H1 (cell line): ENCODE measurements around the gene CFAP210. TPM values are rescaled to one million over a fixed set of nuclear protein-coding genes. Genes with fewer than 3 reads are reported as not detected.

ENCODE experiments used
- CTCF ChIA-PET: fragments of 300-600 bp; sonication (Branson Sonifier 250); formaldehyde crosslinking; loops from one replicate; lab custom pipeline; 2021; ENCODE audit not compliant: partially characterized antibody; lab: Charles Lee
- POLR2A ChIA-PET: fragments of 300-600 bp; sonication (Branson Sonifier 250); formaldehyde crosslinking; loops from one replicate; lab custom pipeline; 2021; ENCODE audit warnings: inconsistent platforms; ENCODE audit not compliant: partially characterized antibody; lab: Charles Lee
- DNase-seq, 2 experiments: peaks; one replicate each; pipeline versions ENCODE4 v3.0.0 to v3.0.0-alpha.2; 2010 to 2022; ENCODE audit warnings: low spot score in 2 of 2, low read depth in 1 of 2, mixed read lengths in 1 of 2
- FAIRE-seq: peaks from 2 replicates; lab custom pipeline; 2011; peaks lifted over from hg19 to GRCh38; lab: Jason Lieb, UNC
- H2AFZ ChIP-seq: 2 replicates; pipeline ENCODE4 v1.8.1; 2012; ENCODE audit warnings: low read length, inconsistent platforms
- H2AK5ac ChIP-seq: 2 replicates; pipeline ENCODE4 v1.6.1; 2013; ENCODE audit warnings: low read depth, low read length
- H2BK120ac ChIP-seq: replicated peaks from 2 replicates; pipeline ENCODE3; 2013; ENCODE audit warnings: low read depth, low read length, inconsistent platforms
- H2BK12ac ChIP-seq: 2 replicates; pipeline ENCODE4 v1.6.1; 2013; ENCODE audit warnings: low read depth, low read length
- H2BK15ac ChIP-seq: 2 replicates; pipeline ENCODE4 v1.6.1; 2013; ENCODE audit warnings: low read length
- H2BK20ac ChIP-seq: 2 replicates; pipeline ENCODE4 v1.6.1; 2013; ENCODE audit warnings: low read length
- H2BK5ac ChIP-seq: 2 replicates; pipeline ENCODE4 v1.6.1; 2013; ENCODE audit warnings: low read depth, low read length
- H3K14ac ChIP-seq: 2 replicates; pipeline ENCODE4 v1.6.1; 2013; ENCODE audit warnings: inconsistent platforms; ENCODE audit not compliant: insufficient read length
- H3K18ac ChIP-seq: 2 replicates; pipeline ENCODE4 v1.6.1; 2013; ENCODE audit warnings: low read length; ENCODE audit errors: extremely low read depth
- H3K23ac ChIP-seq: 2 replicates; pipeline ENCODE4 v1.6.1; 2013; ENCODE audit warnings: inconsistent platforms; ENCODE audit not compliant: insufficient read length
- H3K23me2 ChIP-seq: 2 replicates; pipeline ENCODE4 v1.6.1; 2013; ENCODE audit warnings: low read depth, low read length
- H3K27ac ChIP-seq: 2 replicates; pipeline ENCODE4 v1.6.1; 2011; ENCODE audit warnings: low read depth, low read length, inconsistent platforms
- H3K27me3 ChIP-seq, 4 experiments: replicated peaks in 1 of 4; 1 replicate in 1 of 4; 2 replicates in 3 of 4; pipeline versions ENCODE4 v1.6.1 to v1.8.1; 2011 to 2013; ENCODE audit warnings: low read length in 3 of 4, mild to moderate bottlenecking in 3 of 4, inconsistent platforms in 2 of 4, mixed read lengths in 2 of 4, moderate library complexity in 1 of 4; ENCODE audit not compliant: control insufficient read depth in 3 of 4, insufficient read depth in 3 of 4; ENCODE audit errors: extremely low read depth in 1 of 4
- H3K36me3 ChIP-seq, 4 experiments: 2 replicates each; pipeline versions ENCODE4 v1.6.1 to v1.8.1; 2011 to 2013; ENCODE audit warnings: mild to moderate bottlenecking in 4 of 4, low read length in 3 of 4, moderate library complexity in 2 of 4, control low read depth in 1 of 4, inconsistent platforms in 1 of 4; ENCODE audit not compliant: insufficient read depth in 4 of 4, control insufficient read depth in 2 of 4
- H3K4ac ChIP-seq: replicated peaks from 2 replicates; pipeline ENCODE3; 2013; ENCODE audit warnings: low read length, low read depth, mixed read lengths, inconsistent platforms; ENCODE audit not compliant: insufficient read length
- H3K4me1 ChIP-seq, 4 experiments: replicated peaks in 1 of 4; 1 replicate in 1 of 4; 2 replicates in 3 of 4; pipeline versions ENCODE4 v1.6.1 to v1.8.1; 2011 to 2013; ENCODE audit warnings: low read length in 3 of 4, inconsistent platforms in 2 of 4, mixed read lengths in 1 of 4; ENCODE audit not compliant: insufficient read depth in 4 of 4, control insufficient read depth in 3 of 4
- H3K4me2 ChIP-seq, 2 experiments: 2 replicates each; pipeline versions ENCODE4 v1.6.1 to v1.8.1; 2011 to 2013; ENCODE audit warnings: low read depth in 2 of 2, low read length in 2 of 2, control low read depth in 1 of 2, inconsistent platforms in 1 of 2, mild to moderate bottlenecking in 1 of 2; ENCODE audit not compliant: insufficient read depth in 1 of 2
- H3K4me3 ChIP-seq, 4 experiments: fragments of 200-600, 300-600 bp in 1 of 4; sonication (generic), shearing (Covaris generic), sonication (Bioruptor Twin) in 1 of 4; 2 replicates each; pipeline versions ENCODE4 v1.5.1 to v1.8.1; 2011 to 2016; ENCODE audit warnings: low read length in 4 of 4, low read depth in 3 of 4, control low read depth in 2 of 4, inconsistent platforms in 2 of 4, mild to moderate bottlenecking in 2 of 4, mixed read lengths in 1 of 4, moderate library complexity in 1 of 4; ENCODE audit not compliant: insufficient read depth in 2 of 4; ENCODE audit errors: extremely low read depth in 1 of 4
- H3K56ac ChIP-seq: replicated peaks from 2 replicates; pipeline ENCODE3; 2013; ENCODE audit warnings: low read depth, mild to moderate bottlenecking, mixed read lengths, low read length, inconsistent platforms; ENCODE audit not compliant: insufficient read length
- H3K79me1 ChIP-seq: 2 replicates; pipeline ENCODE4 v1.6.1; 2013; ENCODE audit warnings: low read depth, low read length, control low read depth
- H3K79me2 ChIP-seq, 2 experiments: 2 replicates each; pipeline versions ENCODE4 v1.6.1 to v1.8.1; 2012 to 2013; ENCODE audit warnings: low read length in 2 of 2, mild to moderate bottlenecking in 2 of 2, inconsistent platforms in 1 of 2; ENCODE audit not compliant: insufficient read depth in 2 of 2, control insufficient read depth in 1 of 2
- H3K9ac ChIP-seq, 4 experiments: replicated peaks in 1 of 4; 1 replicate in 1 of 4; 2 replicates in 3 of 4; pipeline versions ENCODE4 v1.6.1 to v1.8.1; 2011 to 2013; ENCODE audit warnings: low read depth in 3 of 4, low read length in 3 of 4, control low read depth in 2 of 4, mild to moderate bottlenecking in 2 of 4, moderate library complexity in 2 of 4, inconsistent platforms in 1 of 4; ENCODE audit errors: extremely low read depth in 1 of 4
- H3K9me3 ChIP-seq, 2 experiments: 2 replicates each; pipeline versions ENCODE4 v1.6.1 to v1.8.1; 2012 to 2013; ENCODE audit warnings: mild to moderate bottlenecking in 2 of 2, moderate library complexity in 2 of 2, control low read depth in 1 of 2, inconsistent platforms in 1 of 2, low read depth in 1 of 2, low read length in 1 of 2, mixed read lengths in 1 of 2; ENCODE audit not compliant: insufficient read depth in 2 of 2
- H4K20me1 ChIP-seq, 2 experiments: replicated peaks in 1 of 2; 2 replicates each; pipeline versions ENCODE3 to v1.8.1; 2011 to 2013; ENCODE audit warnings: inconsistent platforms in 2 of 2, low read length in 2 of 2, mild to moderate bottlenecking in 1 of 2; ENCODE audit not compliant: insufficient read depth in 2 of 2, control insufficient read depth in 1 of 2
- H4K5ac ChIP-seq: 2 replicates; pipeline ENCODE4 v1.6.1; 2013; ENCODE audit warnings: low read length, low read depth, mixed read lengths, inconsistent platforms; ENCODE audit not compliant: insufficient read length
- H4K8ac ChIP-seq: 2 replicates; pipeline ENCODE4 v1.8.0; 2013; ENCODE audit warnings: mild to moderate bottlenecking, moderate library complexity, low read length, inconsistent platforms; ENCODE audit not compliant: insufficient read depth; ENCODE audit errors: extremely low read depth
- H4K91ac ChIP-seq: replicated peaks from 2 replicates; pipeline ENCODE3; 2013; ENCODE audit warnings: low read length, mixed read lengths, inconsistent platforms; ENCODE audit not compliant: insufficient read length
- BCL11A ChIP-seq, 2 experiments: IDR thresholded peaks; one replicate each; pipeline ENCODE4 v1.6.1; 2011; ENCODE audit warnings: low read depth in 2 of 2, low read length in 2 of 2, mild to moderate bottlenecking in 2 of 2
- CHD1 ChIP-seq: IDR thresholded peaks from 2 replicates; pipeline ENCODE4 v1.6.1; 2012; ENCODE audit warnings: low read depth, low read length, improper control_type of control experiment
- E2F6 ChIP-seq: IDR thresholded peaks from 2 replicates; pipeline ENCODE4 v1.6.1; 2012; ENCODE audit warnings: inconsistent platforms
- EP300 ChIP-seq, 2 experiments: IDR thresholded peaks; 1 replicate in 1 of 2; 2 replicates in 1 of 2; pipeline ENCODE4 v1.6.1; 2011 to 2012; ENCODE audit warnings: low read depth in 2 of 2, low read length in 2 of 2, mild to moderate bottlenecking in 2 of 2, borderline replicate concordance in 1 of 2, inconsistent platforms in 1 of 2, moderate library complexity in 1 of 2
- EZH2 ChIP-seq: fragments of 200-600 bp; sonication (generic); IDR thresholded peaks from 2 replicates; pipeline ENCODE4 v1.7.1; 2012; ENCODE audit warnings: low read depth, mild to moderate bottlenecking, moderate library complexity, low read length, inconsistent platforms; ENCODE audit not compliant: severe bottlenecking
- HDAC2 ChIP-seq, 2 experiments: fragments of 300-600 bp in 1 of 2; sonication (generic) in 1 of 2; IDR thresholded peaks; 2 replicates each; pipeline ENCODE4 v1.6.1; 2011 to 2012; ENCODE audit warnings: low read depth in 2 of 2, low read length in 2 of 2, mild to moderate bottlenecking in 2 of 2, moderate library complexity in 2 of 2, borderline replicate concordance in 1 of 2, inconsistent platforms in 1 of 2
- NANOG ChIP-seq: IDR thresholded peaks from 2 replicates; pipeline ENCODE4 v1.6.1; 2011; ENCODE audit warnings: low read length, low read depth, mild to moderate bottlenecking, inconsistent platforms; ENCODE audit not compliant: insufficient read depth, poor library complexity, severe bottlenecking
- NRF1 ChIP-seq: IDR thresholded peaks from 2 replicates; pipeline ENCODE4 v1.6.1; 2011; ENCODE audit warnings: mild to moderate bottlenecking, low read depth, low read length, improper control_type of control experiment
- POLR2AphosphoS5 ChIP-seq: IDR thresholded peaks from 2 replicates; pipeline ENCODE4 v1.6.1; 2011; ENCODE audit warnings: low read depth, low read length
- RNF2 ChIP-seq: fragments of 200-900, 300-1000 bp; sonication (generic); IDR thresholded peaks from 2 replicates; pipeline ENCODE4 v1.7.1; 2016; ENCODE audit warnings: borderline replicate concordance, low read depth, mild to moderate bottlenecking, antibody characterized with exemption, low read length; ENCODE audit not compliant: poor library complexity, severe bottlenecking; ENCODE audit errors: missing control alignments
- SP2 ChIP-seq: IDR thresholded peaks from 2 replicates; pipeline ENCODE4 v1.6.1; 2012; ENCODE audit warnings: mild to moderate bottlenecking, low read length, inconsistent platforms
- TAF7 ChIP-seq: optimal IDR thresholded peaks from 2 replicates; pipeline ENCODE3; 2011; ENCODE audit warnings: low read depth, mild to moderate bottlenecking, inconsistent platforms, low read length, moderate library complexity, borderline replicate concordance
- WGBS, 2 experiments: shearing (Covaris generic) in 1 of 2; methylation state at CpG; one replicate each; pipeline versions ENCODE4 v1.1.6 to v1.1.7; 2013 to 2015; ENCODE audit warnings: low lambda C conversion rate in 2 of 2, mixed read lengths in 2 of 2, inconsistent platforms in 1 of 2, low coverage in 1 of 2, missing lambda C conversion rate in 1 of 2; ENCODE audit not compliant: insufficient replicate concordance in 2 of 2, insufficient coverage in 1 of 2, insufficient read length in 1 of 2; ENCODE audit errors: extremely low coverage in 1 of 2, missing lambda C conversion rate in 1 of 2; 5-methylcytosine and 5-hydroxymethylcytosine counted together
- polyA plus RNA-seq, 7 experiments: library from polyadenylated mRNA; depleted of rRNA in 3 of 7; stranded (reverse) in 5 of 7; unstranded in 2 of 7; fragments of >200 nt in 5 of 7; fragments of 200-250 nt in 2 of 7; gene quantifications; 1 replicate in 5 of 7; 2 replicates in 1 of 7; 4 replicates in 1 of 7; pipeline versions ENCODE4 v1.2.1 to v1.2.3, GENCODE V29; 2011 to 2013; ENCODE audit warnings: missing spikeins in 2 of 7, mixed read lengths in 2 of 7
- total RNA-seq: library from RNA; stranded (reverse); fragmentation: NEBNext Ultra II Directional; extraction: Animal tissue kit (Norgen Biotek cat#: 25700); gene quantifications from 2 replicates; pipeline ENCODE4 v1.2.1, GENCODE V29; 2021

Gene CFAP210
- total and polyA plus RNA-seq, 2 of the 8 experiments (the other 6 are each of a cell fraction or from before 2014, with no cell fraction given), result 0.06 to 0.37 TPM

- Histone ChIP-seq H3K4me1 (no peaks in the 10 kb centered on the region), H2AFZ (no peak overlapping the region), H3K36me3 (peaks cover 0 to 13% (median 0%) of the 10 kb centered on the region in 4 experiments; a peak in 3 of 8 replicates), H4K5ac (no peak overlapping the region), H2BK15ac (no peak overlapping the region), H4K8ac (no peak overlapping the region), H3K4ac (no peak overlapping the region), H3K27me3 (no peaks in the 10 kb centered on the region), H4K20me1 (no peaks in the 10 kb centered on the region), H3K79me2 (no peaks in the 10 kb centered on the region), H3K9ac (no peak overlapping the region), H3K23me2 (no peaks in the 10 kb centered on the region), H3K56ac (no peak overlapping the region), H3K4me3 (no peak overlapping the region), H2AK5ac (no peak overlapping the region), H3K14ac (no peak overlapping the region), H3K27ac (no peak overlapping the region), H3K79me1 (no peaks in the 10 kb centered on the region), H2BK20ac (no peak overlapping the region), H3K18ac (no peak overlapping the region), H3K9me3 (no peaks in the 10 kb centered on the region), H4K91ac (no peak overlapping the region), H2BK5ac (no peak overlapping the region), H3K23ac (no peak overlapping the region), H2BK12ac (no peak overlapping the region), H2BK120ac (no peak overlapping the region), H3K4me2 (no peak overlapping the region)
- no peak for FAIRE-seq
- POLR2A ChIA-PET, result interaction anchor here (1.1 to 2.4 kb wide), 2 partner anchors 8 to 31 kb away, joined by 3 to 7 read pairs; no protein-coding TSS in a partner anchor
- no peak for DNase-seq
- CTCF ChIA-PET, result interaction anchor here (0.6 to 1.3 kb wide), 2 partner anchors 11 to 65 kb away, joined by 3 to 4 read pairs; no protein-coding TSS in a partner anchor
- 87% methylated on average over 3 of the region's 3 CpGs; no CpG with 5 or more reads in 1 of the 2 experiments for WGBS, 2 experiments
- TF ChIP-seq HDAC2 (IDR thresholded peaks at IDR 0.05; ENCODE audit: borderline replicate concordance in 1 of 2, low read depth in 2 of 2, low read length in 2 of 2), result no peak
- no peak for TF ChIP-seq SP2
- TF ChIP-seq CHD1, result no peak
- TF ChIP-seq EP300 (IDR thresholded peaks at IDR 0.05; ENCODE audit: borderline replicate concordance in 1 of 2, low read depth in 2 of 2, low read length in 2 of 2), result no peak
- no peak for TF ChIP-seq NRF1
- no peak for TF ChIP-seq TAF7
- TF ChIP-seq NANOG, result no peak
- no peak for TF ChIP-seq RNF2
- no peak for TF ChIP-seq E2F6
- TF ChIP-seq POLR2AphosphoS5, result no peak
- no peak for TF ChIP-seq BCL11A (IDR thresholded peaks at IDR 0.05; ENCODE audit: low read depth in 2 of 2, low read length in 2 of 2)
- TF ChIP-seq EZH2, result no peak
Measured at GRCh38 chr2:169702996-169703395, 8.8 kb upstream of the CFAP210 start.
